ENCODE measurements around the gene PICALM. TPM values are rescaled to one million over a fixed set of nuclear protein-coding genes. Genes with fewer than 3 reads are reported as not detected.

Gene PICALM
- total RNA-seq, 4 donors from 2014 or later: 201 to 292 (median 237) TPM

GRCh38 chr11:85989746-85990145 lies 79.1 kb downstream of the PICALM start:
- peaks cover 0 to 50% (median 0%) of the 10 kb centered on the region in 3 donors for H3K36me3 ChIP-seq
- no peak for TF ChIP-seq POLR2A (IDR thresholded peaks at IDR 0.05)
- no peaks in the 10 kb centered on the region for H3K4me1 ChIP-seq
- H3K9me3 ChIP-seq: no peaks in the 10 kb centered on the region
- H3K4me3 ChIP-seq: no peak overlapping the region
- no peak overlapping the region for H3K27ac ChIP-seq
- H3K27me3 ChIP-seq: no peaks in the 10 kb centered on the region
- no peak for DNase-seq

DNA sequence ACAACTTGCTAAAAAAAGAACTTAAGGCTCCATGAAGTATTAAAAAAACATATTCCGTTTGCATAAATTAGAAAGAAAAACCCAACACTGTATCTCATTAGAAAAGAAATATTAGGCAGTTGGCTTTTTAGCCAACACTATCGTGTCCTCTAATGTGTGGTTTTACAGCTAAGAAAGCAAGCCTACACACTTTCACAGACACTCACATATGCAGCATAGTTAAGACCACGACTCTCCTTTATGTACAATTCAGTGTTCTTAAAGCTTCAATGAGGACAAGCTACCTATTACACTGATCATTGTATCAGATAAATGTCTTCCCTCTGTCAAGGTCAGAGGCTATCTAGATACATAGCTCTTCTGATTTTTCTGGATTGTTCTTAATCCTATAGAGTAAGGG lies 80.1 kb downstream of the PICALM start:
- Histone ChIP-seq H3K27me3 (no peaks in the 10 kb centered on the region), H3K27ac (no peak overlapping the region), H3K4me3 (no peak overlapping the region), H3K36me3 (peaks cover 0 to 40% (median 0%) of the 10 kb centered on the region in 3 donors), H3K9me3 (no peaks in the 10 kb centered on the region), H3K4me1 (no peaks in the 10 kb centered on the region)
- DNase-seq: no peak
- TF ChIP-seq POLR2A (IDR thresholded peaks at IDR 0.05) (no peak), CTCF (IDR thresholded peaks at IDR 0.05) (no peak)

GRCh38 chr11:85977751-85978160 lies 91.1 kb downstream of the PICALM start:
- Histone ChIP-seq H3K27me3 (no peaks in the 10 kb centered on the region), H3K9me3 (no peaks in the 10 kb centered on the region), H3K4me3 (no peak overlapping the region), H3K27ac (no peak overlapping the region), H3K4me1 (no peaks in the 10 kb centered on the region), H3K36me3 (peaks cover 0 to 74% (median 0%) of the 10 kb centered on the region in 3 donors)
- no peak for DNase-seq
- TF ChIP-seq POLR2A (IDR thresholded peaks at IDR 0.05) (no peak), CTCF (IDR thresholded peaks at IDR 0.05) (no peak)

- Histone ChIP-seq H3K27ac (no peak overlapping the region), H3K4me1 (no peaks in the 10 kb centered on the region), H3K9me3 (no peaks in the 10 kb centered on the region), H3K36me3 (peaks cover 0 to 78% (median 0%) of the 10 kb centered on the region in 3 donors), H3K27me3 (no peaks in the 10 kb centered on the region), H3K4me3 (no peak overlapping the region)
- TF ChIP-seq CTCF (IDR thresholded peaks at IDR 0.05) (no peak), POLR2A (IDR thresholded peaks at IDR 0.05) (no peak)
- no peak for DNase-seq
Measured at GRCh38 chr11:85976525-85976924, 92.4 kb downstream of the PICALM start.

- H3K4me3 ChIP-seq: no peak overlapping the region
- no peak for DNase-seq
- no peak overlapping the region for H3K27ac ChIP-seq
- no peaks in the 10 kb centered on the region for H3K9me3 ChIP-seq
- peaks cover 0 to 78% (median 0%) of the 10 kb centered on the region in 3 donors for H3K36me3 ChIP-seq
- no peaks in the 10 kb centered on the region for H3K27me3 ChIP-seq
- no peaks in the 10 kb centered on the region for H3K4me1 ChIP-seq
- TF ChIP-seq POLR2A (IDR thresholded peaks at IDR 0.05) (no peak), CTCF (IDR thresholded peaks at IDR 0.05) (no peak)
Measured at GRCh38 chr11:85974122-85974521, 94.8 kb downstream of the PICALM start.

GRCh38 chr11:85970593-85970992 lies 98.3 kb downstream of the PICALM start:
- no peak for DNase-seq
- H3K27ac ChIP-seq: peak overlapping the region in 1 of 4 donors; percentile 3
- H3K27me3 ChIP-seq: no peaks in the 10 kb centered on the region
- no peak overlapping the region for H3K4me3 ChIP-seq
- no peaks in the 10 kb centered on the region for H3K9me3 ChIP-seq
- peaks cover 0 to 65% (median 0%) of the 10 kb centered on the region in 3 donors for H3K36me3 ChIP-seq
- H3K4me1 ChIP-seq: no peaks in the 10 kb centered on the region
- TF ChIP-seq CTCF (IDR thresholded peaks at IDR 0.05) (no peak), POLR2A (IDR thresholded peaks at IDR 0.05) (no peak)
